ENCODE data around the gene NLN. TPM values are rescaled to one million over a fixed set of nuclear protein-coding genes. Genes with fewer than 3 reads are reported as not detected.

The NLN gene
- total RNA-seq, 1 experiment from 2014 or later = 46.5 TPM

DNA sequence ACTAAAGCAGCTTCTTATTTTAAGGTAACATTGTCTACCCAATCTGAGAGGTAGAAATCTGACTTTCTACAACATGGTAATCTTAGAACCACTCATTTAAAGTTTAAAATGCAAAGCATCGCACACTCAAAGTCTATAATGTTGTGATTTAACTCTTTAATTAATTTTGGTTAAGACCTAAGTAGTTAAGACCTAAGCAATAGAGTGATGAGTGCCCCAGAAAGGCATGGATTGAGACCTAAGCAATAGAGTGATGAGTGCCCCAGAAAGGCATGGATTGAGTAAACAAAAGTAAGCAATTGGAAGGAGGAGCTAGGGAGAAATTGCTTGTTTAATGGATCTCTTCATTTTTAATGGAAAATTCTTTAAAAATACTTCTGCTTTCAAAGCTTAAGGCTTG, 86.8 kb downstream of the NLN start:
- H3K27ac ChIP-seq (ENCODE audit: low read length) = no peak overlapping the region
- DNase-seq = no peak
- H4K20me1 ChIP-seq (ENCODE audit: insufficient read depth, low read depth, low read length) = no peaks in the 10 kb centered on the region
- peaks cover 20% of the 10 kb centered on the region; the same call in 1 of the 2 replicates for H3K36me3 ChIP-seq (ENCODE audit: insufficient read depth, low read length)
- no peaks in the 10 kb centered on the region for H3K9me3 ChIP-seq (ENCODE audit: low read length)
- no peaks in the 10 kb centered on the region for H3K27me3 ChIP-seq (ENCODE audit: low read length)
- H3K4me2 ChIP-seq (ENCODE audit: low read depth, low read length, poor library complexity, severe bottlenecking) = no peak overlapping the region
- no peak overlapping the region for H2AFZ ChIP-seq (ENCODE audit: low read length)
- H3K9ac ChIP-seq (ENCODE audit: low read length) = no peak overlapping the region
- H3K4me1 ChIP-seq (ENCODE audit: low read length) = peaks cover 8% of the 10 kb centered on the region
- no peak overlapping the region for H3K4me3 ChIP-seq (ENCODE audit: low read length)
- no peaks in the 10 kb centered on the region for H3K79me2 ChIP-seq (ENCODE audit: low read length)
- no peaks in the 10 kb centered on the region for H3K9me2 ChIP-seq (replicated peaks; ENCODE audit: insufficient read depth, low read length)

DNA sequence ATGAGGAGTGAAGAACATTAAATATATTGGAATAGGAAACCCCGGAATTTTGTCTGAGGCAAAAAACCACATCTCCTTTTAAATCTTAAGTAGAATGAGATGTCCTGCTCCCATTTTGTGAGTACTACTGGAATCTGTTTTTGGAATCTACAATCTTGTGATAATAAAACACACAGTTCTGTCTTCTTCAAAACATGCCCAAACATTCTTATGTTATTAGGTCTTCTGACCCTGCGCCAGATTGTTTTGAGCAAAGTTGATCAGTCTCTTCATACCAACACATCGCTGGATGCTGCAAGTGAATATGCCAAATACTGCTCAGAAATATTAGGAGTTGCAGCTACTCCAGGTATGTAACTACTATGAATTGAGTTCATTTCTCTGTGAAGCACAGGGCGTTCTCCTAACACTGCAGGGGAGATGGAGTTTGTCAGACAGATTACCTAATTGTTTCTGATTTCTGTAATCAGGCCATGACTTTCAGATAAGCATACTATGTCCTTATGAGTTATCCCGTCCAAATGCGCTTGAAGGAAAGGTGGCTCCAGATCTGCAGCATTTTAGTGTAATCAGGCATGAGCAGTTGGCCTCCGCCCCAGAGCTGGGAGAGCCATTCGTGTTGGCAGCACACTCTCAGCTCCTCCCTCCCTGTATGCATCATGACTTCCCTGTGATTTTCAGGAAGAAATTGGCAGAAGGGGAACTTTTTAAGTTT, 88.0 kb downstream of the NLN start:
- H3K9ac ChIP-seq (ENCODE audit: low read length) = no peak overlapping the region
- no peaks in the 10 kb centered on the region for H3K9me2 ChIP-seq (replicated peaks; ENCODE audit: insufficient read depth, low read length)
- no peaks in the 10 kb centered on the region for H4K20me1 ChIP-seq (ENCODE audit: insufficient read depth, low read depth, low read length)
- no peak for DNase-seq
- no peaks in the 10 kb centered on the region for H3K27me3 ChIP-seq (ENCODE audit: low read length)
- H3K4me2 ChIP-seq (ENCODE audit: low read depth, low read length, poor library complexity, severe bottlenecking) = no peak overlapping the region
- H3K4me1 ChIP-seq (ENCODE audit: low read length) = peaks cover 8% of the 10 kb centered on the region
- H3K79me2 ChIP-seq (ENCODE audit: low read length) = no peaks in the 10 kb centered on the region
- H3K9me3 ChIP-seq (ENCODE audit: low read length) = no peaks in the 10 kb centered on the region
- H3K4me3 ChIP-seq (ENCODE audit: low read length) = no peak overlapping the region
- H2AFZ ChIP-seq (ENCODE audit: low read length) = no peak overlapping the region
- peaks cover 20% of the 10 kb centered on the region; the same call in 1 of the 2 replicates for H3K36me3 ChIP-seq (ENCODE audit: insufficient read depth, low read length)
- no peak overlapping the region for H3K27ac ChIP-seq (ENCODE audit: low read length)

DNA sequence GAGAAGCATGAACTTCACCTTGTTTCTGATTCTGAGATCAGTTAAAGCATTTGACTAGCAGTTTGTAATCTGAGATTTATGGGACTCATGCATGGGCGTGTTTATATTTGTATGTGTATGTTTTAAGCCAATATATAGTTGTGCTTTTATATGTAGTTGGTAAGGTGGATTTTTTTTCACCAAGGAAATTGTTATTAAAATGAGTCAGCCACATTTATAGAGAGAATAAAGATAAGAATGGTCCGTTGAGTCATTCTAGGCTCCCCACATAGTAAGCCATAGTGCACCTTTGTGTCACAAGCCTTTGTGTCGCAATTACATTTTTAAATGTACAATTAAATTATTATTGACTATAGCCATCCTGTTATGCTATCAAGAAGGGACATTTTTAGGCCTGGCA, 89.0 kb downstream of the NLN start:
- peaks cover 8% of the 10 kb centered on the region for H3K4me1 ChIP-seq (ENCODE audit: low read length)
- H3K27ac ChIP-seq (ENCODE audit: low read length) = no peak overlapping the region
- H3K4me3 ChIP-seq (ENCODE audit: low read length) = no peak overlapping the region
- no peaks in the 10 kb centered on the region for H4K20me1 ChIP-seq (ENCODE audit: insufficient read depth, low read depth, low read length)
- H3K4me2 ChIP-seq (ENCODE audit: low read depth, low read length, poor library complexity, severe bottlenecking) = no peak overlapping the region
- H3K27me3 ChIP-seq (ENCODE audit: low read length) = no peaks in the 10 kb centered on the region
- H3K9me2 ChIP-seq (replicated peaks; ENCODE audit: insufficient read depth, low read length) = no peaks in the 10 kb centered on the region
- H3K9me3 ChIP-seq (ENCODE audit: low read length) = no peaks in the 10 kb centered on the region
- no peaks in the 10 kb centered on the region for H3K79me2 ChIP-seq (ENCODE audit: low read length)
- H2AFZ ChIP-seq (ENCODE audit: low read length) = no peak overlapping the region
- H3K36me3 ChIP-seq (ENCODE audit: insufficient read depth, low read length) = peaks cover 22% of the 10 kb centered on the region; the same call in 1 of the 2 replicates
- H3K9ac ChIP-seq (ENCODE audit: low read length) = no peak overlapping the region
- DNase-seq = no peak

DNA sequence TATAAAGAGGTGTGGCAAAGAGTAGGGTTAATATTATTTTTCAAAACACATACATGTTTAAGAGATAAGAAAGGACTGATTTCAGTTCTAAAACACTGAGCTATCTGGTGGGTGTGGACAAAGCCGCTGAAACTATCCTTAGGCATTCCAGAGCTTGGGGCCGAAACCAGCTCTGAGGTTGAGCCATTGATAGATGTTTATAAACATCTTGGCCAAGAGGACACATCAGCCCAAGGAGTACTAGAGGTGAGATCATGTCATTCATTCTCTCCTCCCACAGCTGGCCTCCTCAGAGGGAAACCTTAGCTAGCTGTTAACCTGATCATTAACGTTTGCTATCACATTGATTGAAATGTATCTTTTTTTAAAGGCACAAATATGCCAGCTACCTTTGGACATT, 89.9 kb downstream of the NLN start:
- Histone ChIP-seq H3K27me3 (ENCODE audit: low read length) (no peaks in the 10 kb centered on the region), H3K36me3 (ENCODE audit: insufficient read depth, low read length) (peaks cover 24% of the 10 kb centered on the region; the same call in 1 of the 2 replicates), H2AFZ (ENCODE audit: low read length) (no peak overlapping the region), H3K4me2 (ENCODE audit: low read depth, low read length, poor library complexity, severe bottlenecking) (no peak overlapping the region), H3K4me1 (ENCODE audit: low read length) (peaks cover 8% of the 10 kb centered on the region), H3K27ac (ENCODE audit: low read length) (no peak overlapping the region), H3K9me3 (ENCODE audit: low read length) (no peaks in the 10 kb centered on the region), H4K20me1 (ENCODE audit: insufficient read depth, low read depth, low read length) (no peaks in the 10 kb centered on the region), H3K4me3 (ENCODE audit: low read length) (no peak overlapping the region), H3K9me2 (replicated peaks; ENCODE audit: insufficient read depth, low read length) (no peaks in the 10 kb centered on the region), H3K79me2 (ENCODE audit: low read length) (no peaks in the 10 kb centered on the region), H3K9ac (ENCODE audit: low read length) (no peak overlapping the region)
- no peak for DNase-seq

DNA sequence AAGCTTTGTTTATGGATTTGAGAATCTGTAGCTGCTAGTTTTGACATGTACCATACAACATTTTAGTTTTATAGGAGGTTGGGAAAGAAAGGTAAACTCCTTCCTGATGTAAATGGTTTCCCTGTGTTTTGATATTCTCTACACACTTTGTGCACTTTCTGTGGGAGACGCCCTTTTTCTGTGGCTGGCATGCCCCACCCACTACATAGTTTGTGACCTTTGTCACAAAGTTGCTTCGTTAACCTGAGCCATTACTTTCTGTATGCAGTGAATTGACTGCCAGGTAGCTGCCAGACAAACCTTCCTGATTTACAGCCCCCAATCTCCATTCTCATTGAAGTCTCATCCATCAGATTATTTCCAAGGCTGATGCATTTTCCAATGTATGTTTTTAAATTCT, 90.6 kb downstream of the NLN start:
- Histone ChIP-seq H3K9me2 (replicated peaks; ENCODE audit: insufficient read depth, low read length) (no peaks in the 10 kb centered on the region), H2AFZ (ENCODE audit: low read length) (no peak overlapping the region), H3K4me2 (ENCODE audit: low read depth, low read length, poor library complexity, severe bottlenecking) (no peak overlapping the region), H3K9me3 (ENCODE audit: low read length) (no peaks in the 10 kb centered on the region), H3K4me3 (ENCODE audit: low read length) (no peak overlapping the region), H3K36me3 (ENCODE audit: insufficient read depth, low read length) (peaks cover 24% of the 10 kb centered on the region; the same call in 1 of the 2 replicates), H3K79me2 (ENCODE audit: low read length) (no peaks in the 10 kb centered on the region), H3K27me3 (ENCODE audit: low read length) (no peaks in the 10 kb centered on the region), H3K27ac (ENCODE audit: low read length) (no peak overlapping the region), H3K9ac (ENCODE audit: low read length) (no peak overlapping the region), H4K20me1 (ENCODE audit: insufficient read depth, low read depth, low read length) (no peaks in the 10 kb centered on the region), H3K4me1 (ENCODE audit: low read length) (peaks cover 7% of the 10 kb centered on the region)
- no peak for DNase-seq

DNA sequence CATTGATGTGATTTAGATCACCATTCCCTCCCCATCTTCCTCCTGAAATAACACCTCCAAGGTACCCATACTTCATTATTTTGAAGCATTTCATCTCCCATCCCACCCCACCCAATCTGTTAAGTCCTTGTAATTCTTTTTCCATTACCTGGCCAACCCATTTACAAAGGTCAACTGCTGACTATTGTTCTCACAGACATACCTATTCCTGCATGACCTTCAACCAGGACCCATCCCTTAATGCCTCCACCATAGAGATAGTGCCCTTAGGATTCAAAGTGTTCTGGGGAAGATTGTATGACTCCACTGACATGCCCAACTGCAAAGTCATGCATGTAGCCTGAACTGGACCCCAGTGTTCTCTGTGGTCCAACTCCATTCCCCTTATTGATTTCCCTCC, 91.2 kb downstream of the NLN start:
- no peak overlapping the region for H3K9ac ChIP-seq (ENCODE audit: low read length)
- H3K4me1 ChIP-seq (ENCODE audit: low read length) = peaks cover 1% of the 10 kb centered on the region

DNA sequence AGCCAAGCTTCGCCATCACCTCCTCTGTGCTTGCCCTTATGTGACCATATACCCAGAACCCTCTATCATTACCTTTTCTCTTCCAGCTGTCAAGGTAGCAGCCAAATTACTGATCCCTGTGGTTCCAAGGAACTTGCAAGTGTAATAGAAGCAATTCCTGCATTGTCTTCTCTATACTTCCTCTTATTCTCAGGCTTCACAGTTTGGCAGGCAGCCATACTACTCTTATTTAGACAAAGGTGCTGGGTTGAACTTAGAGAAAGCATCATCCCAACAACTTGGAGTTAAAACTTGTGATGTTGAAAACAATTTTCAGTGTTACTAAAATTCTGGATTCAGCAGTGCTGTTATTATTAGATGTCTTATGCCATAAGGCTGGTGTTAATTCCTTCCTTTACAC, 93.2 kb downstream of the NLN start:
- Histone ChIP-seq H3K79me2 (ENCODE audit: low read length) (no peaks in the 10 kb centered on the region), H3K27me3 (ENCODE audit: low read length) (no peaks in the 10 kb centered on the region), H3K4me2 (ENCODE audit: low read depth, low read length, poor library complexity, severe bottlenecking) (no peak overlapping the region), H3K4me3 (ENCODE audit: low read length) (no peak overlapping the region), H3K9me2 (replicated peaks; ENCODE audit: insufficient read depth, low read length) (no peaks in the 10 kb centered on the region), H3K9ac (ENCODE audit: low read length) (no peak overlapping the region), H3K27ac (ENCODE audit: low read length) (no peak overlapping the region), H4K20me1 (ENCODE audit: insufficient read depth, low read depth, low read length) (no peaks in the 10 kb centered on the region), H3K9me3 (ENCODE audit: low read length) (no peaks in the 10 kb centered on the region), H3K36me3 (ENCODE audit: insufficient read depth, low read length) (peaks cover 14% of the 10 kb centered on the region; the same call in 1 of the 2 replicates), H3K4me1 (ENCODE audit: low read length) (no peaks in the 10 kb centered on the region), H2AFZ (ENCODE audit: low read length) (no peak overlapping the region)
- no peak for DNase-seq

More for the DNA sequence above, 91.2 kb downstream of the NLN start:
- Histone ChIP-seq H3K27me3 (ENCODE audit: low read length) (no peaks in the 10 kb centered on the region), H2AFZ (ENCODE audit: low read length) (no peak overlapping the region), H3K79me2 (ENCODE audit: low read length) (no peaks in the 10 kb centered on the region), H4K20me1 (ENCODE audit: insufficient read depth, low read depth, low read length) (no peaks in the 10 kb centered on the region), H3K4me2 (ENCODE audit: low read depth, low read length, poor library complexity, severe bottlenecking) (no peak overlapping the region), H3K4me3 (ENCODE audit: low read length) (no peak overlapping the region), H3K9me2 (replicated peaks; ENCODE audit: insufficient read depth, low read length) (no peaks in the 10 kb centered on the region), H3K9me3 (ENCODE audit: low read length) (no peaks in the 10 kb centered on the region), H3K27ac (ENCODE audit: low read length) (no peak overlapping the region), H3K36me3 (ENCODE audit: insufficient read depth, low read length) (peaks cover 24% of the 10 kb centered on the region; the same call in 1 of the 2 replicates)
- DNase-seq = no peak

DNA sequence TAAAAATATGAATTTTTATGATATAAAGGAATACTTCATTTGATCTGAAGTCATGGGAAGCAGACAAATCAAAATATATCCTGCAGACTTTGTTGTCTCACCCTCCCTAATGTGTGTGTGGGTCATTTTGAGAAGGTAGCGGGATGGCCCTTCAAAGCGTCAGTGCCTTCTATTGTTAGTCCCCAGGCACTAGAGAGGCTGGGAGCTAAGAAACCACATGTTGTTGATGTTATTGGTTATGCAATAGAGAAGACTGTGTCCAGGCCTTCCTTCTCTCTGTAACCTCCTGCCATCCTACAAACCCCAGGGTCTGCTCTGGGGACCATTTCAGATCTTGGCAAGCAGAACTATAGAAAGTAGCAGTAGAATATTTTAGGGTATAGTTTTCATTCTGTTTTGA, 94.7 kb downstream of the NLN start:
- no peak for DNase-seq
- H3K79me2 ChIP-seq (ENCODE audit: low read length) = no peaks in the 10 kb centered on the region
- H3K4me2 ChIP-seq (ENCODE audit: low read depth, low read length, poor library complexity, severe bottlenecking) = no peak overlapping the region
- H3K9ac ChIP-seq (ENCODE audit: low read length) = no peak overlapping the region
- no peaks in the 10 kb centered on the region for H3K4me1 ChIP-seq (ENCODE audit: low read length)
- no peak overlapping the region for H3K4me3 ChIP-seq (ENCODE audit: low read length)
- no peaks in the 10 kb centered on the region for H3K9me2 ChIP-seq (replicated peaks; ENCODE audit: insufficient read depth, low read length)
- no peaks in the 10 kb centered on the region for H3K27me3 ChIP-seq (ENCODE audit: low read length)
- peaks cover 13% of the 10 kb centered on the region; the same call in 1 of the 2 replicates for H3K36me3 ChIP-seq (ENCODE audit: insufficient read depth, low read length)
- no peak overlapping the region for H3K27ac ChIP-seq (ENCODE audit: low read length)
- H3K9me3 ChIP-seq (ENCODE audit: low read length) = no peaks in the 10 kb centered on the region
- H4K20me1 ChIP-seq (ENCODE audit: insufficient read depth, low read depth, low read length) = no peaks in the 10 kb centered on the region
- H2AFZ ChIP-seq (ENCODE audit: low read length) = no peak overlapping the region
